ENCODE measurements around the gene RFX3.

Gene RFX3

GRCh38 chr9:3513265-3513818 is 12.5 kb downstream of the RFX3 start:
- DNase-seq (ENCODE audit: low read depth): no peak

GRCh38 chr9:3511551-3511950 is 14.2 kb downstream of the RFX3 start:
- DNase-seq (ENCODE audit: low read depth): no peak

DNA sequence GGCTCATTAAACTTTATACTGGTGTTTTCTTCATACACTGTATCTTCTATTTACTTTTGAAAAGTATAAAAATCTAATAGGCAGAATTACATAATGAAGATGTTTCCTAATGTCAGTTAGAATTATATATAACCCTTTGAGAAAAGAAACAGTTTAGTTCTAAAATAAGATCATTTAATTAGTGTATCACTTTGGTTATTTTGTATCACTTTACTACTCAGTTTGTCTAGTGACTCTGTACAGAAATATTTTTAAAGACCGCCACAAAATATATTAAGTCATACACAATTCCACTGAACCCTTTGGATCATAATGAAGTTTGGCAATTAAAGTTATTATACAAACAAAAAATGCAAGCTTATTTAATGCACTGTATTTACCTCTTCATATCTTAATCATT is 15.0 kb downstream of the RFX3 start:
- no peak for DNase-seq (ENCODE audit: low read depth)

- no peak for DNase-seq (ENCODE audit: low read depth)
Measured at GRCh38 chr9:3509926-3510325, 15.9 kb downstream of the RFX3 start.

DNA sequence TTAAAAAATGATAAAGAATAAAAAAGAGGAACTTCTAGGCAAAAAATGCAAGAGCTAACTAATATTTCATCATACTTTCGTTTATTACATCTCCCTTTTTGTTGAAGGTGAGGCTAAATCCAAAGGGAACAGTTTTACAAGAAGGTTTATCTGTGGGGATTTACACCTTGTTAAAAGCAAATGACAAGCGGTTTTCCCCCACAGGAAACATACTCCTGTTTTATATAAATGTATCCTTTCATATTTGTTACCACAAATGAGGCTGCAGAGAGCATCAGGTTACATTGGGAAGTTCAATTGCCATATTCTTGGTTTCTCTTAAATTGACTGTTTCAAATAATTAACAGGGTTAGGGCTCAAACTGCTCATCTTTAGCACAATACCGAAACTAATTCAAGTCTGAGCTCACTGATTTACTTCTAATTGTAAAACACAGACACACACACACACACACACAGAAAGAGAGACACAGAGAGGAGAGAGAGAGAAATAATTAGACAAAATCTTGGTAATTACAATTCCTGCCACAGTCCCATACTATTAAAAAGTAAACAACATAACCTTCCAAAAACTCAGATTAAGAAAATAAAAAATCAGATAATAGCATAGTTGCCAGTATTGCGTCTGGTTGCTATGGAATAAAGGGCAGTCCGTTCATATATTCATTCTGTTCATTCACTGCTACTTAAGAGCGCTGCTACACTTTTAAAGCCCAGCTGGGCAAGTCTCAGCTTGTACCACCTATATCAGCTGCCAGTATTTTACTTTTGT is 17.1 kb downstream of the RFX3 start:
- peak; percentile 18 for DNase-seq (ENCODE audit: low read depth)

DNA sequence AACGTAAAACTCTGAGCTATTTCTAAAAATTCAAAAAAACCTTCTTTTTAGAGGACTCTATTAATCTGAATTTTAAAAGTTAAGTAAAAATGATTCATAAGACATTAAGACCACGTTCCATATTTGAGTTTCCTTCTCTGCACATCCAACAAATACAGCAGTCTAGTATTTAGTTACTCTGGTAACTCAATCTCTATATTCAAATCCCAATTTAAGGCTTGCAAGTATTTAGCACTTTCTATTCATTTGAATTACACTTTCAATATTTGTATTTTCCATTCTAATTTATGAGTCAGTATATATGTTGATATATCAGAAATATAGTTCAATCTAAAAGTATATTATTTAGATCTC is 17.7 kb downstream of the RFX3 start:
- no peak for DNase-seq (ENCODE audit: low read depth)

- DNase-seq (ENCODE audit: low read depth): peak; percentile 18
Measured at GRCh38 chr9:3507395-3508077, 18.3 kb downstream of the RFX3 start.

DNA sequence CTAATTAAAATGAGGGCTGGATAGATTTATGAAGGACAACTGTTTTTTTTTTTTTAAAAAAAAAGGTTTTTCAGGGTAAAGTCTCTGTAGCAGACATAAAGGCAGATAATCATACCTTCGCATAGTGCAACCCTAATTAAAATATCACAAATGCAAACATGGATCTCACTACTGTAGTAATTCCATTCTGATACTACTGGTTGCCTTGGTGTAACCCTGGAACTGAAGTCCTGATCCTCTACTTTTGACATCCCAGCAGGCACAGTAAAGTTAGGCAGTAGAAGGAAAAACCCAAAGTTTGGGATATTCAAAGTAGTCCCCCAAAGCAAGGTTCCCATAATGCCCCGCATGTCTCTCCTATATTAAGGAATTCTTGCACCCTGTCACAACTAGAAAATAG is 19.6 kb downstream of the RFX3 start:
- no peak for DNase-seq (ENCODE audit: low read depth)

DNA sequence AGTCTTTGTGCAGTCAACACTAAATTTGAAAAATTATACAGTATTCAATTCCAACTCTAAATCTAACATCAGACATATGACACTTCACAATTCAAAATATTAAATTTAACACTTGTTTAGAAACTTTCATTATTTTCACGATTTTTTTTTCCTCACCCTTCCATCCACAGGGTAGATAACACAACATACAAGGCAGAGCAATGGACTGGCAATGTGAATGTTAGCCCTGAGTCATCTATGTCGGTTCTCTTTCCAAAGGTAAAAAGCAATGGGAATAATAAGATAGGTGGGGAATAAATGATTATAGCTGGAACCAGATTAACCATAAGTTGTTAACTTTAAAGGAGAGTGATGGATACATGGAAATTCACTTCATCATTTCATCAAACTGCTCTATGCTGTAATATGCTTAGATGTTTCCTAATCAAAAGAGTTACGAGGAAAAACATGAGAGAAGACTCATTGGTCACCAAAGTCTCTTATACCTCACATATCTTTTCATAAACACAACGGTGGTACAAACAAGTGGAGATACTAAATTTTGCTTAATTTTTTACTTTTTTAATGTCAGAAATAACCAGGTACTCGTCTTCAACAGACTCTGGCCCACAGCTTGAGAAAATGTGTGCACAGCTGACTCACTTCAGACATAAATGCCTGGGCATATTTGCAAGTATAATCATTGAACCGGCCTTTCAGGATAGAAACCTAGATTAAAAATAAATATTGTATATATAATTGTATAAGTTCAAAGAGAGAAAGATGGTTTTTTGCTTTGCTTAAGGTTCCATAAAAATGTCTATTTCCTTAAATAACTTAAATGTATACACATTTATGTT is 23.0 kb downstream of the RFX3 start:
- DNase-seq (ENCODE audit: low read depth): peak; percentile 12

GRCh38 chr9:3500044-3500443 is 25.8 kb downstream of the RFX3 start:
- no peak for DNase-seq (ENCODE audit: low read depth)

DNA sequence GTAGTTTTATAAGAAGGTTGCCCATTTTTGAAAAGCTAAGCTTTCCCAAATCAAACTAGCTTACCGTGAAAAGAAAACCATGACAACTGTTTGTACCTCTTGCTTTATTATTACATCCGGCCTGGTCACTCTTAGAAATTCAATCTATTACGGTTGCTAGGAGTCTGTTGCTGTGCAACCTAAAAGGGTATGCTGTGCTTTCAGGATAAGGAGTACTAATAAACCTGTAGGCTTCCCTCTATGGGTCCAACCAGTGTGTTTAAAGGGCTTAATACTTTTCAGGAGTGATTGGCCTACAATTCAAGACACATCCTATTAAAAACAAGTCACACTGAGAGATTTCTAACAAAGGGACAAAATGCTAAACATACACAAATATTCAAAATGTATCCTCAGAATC is 27.1 kb downstream of the RFX3 start:
- peak; percentile 39 for DNase-seq (ENCODE audit: low read depth)

DNA sequence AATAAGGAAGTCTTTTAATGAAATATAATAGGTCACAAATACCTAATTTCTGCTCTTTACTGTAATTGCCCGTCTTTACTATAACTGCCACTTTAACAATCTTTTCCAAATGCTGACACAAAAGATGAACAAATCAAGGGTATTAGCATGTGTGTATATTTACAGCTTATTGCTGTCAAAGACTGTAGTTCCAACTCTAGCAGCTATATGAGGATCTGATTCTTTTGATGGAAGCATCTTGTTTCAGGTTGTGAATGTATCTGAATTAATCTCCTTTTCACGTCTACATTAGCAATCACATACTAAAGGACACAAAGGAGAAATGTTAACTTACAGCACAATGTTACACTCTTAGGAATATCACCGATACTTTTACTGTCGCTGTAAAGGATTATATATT is 27.9 kb downstream of the RFX3 start:
- no peak for DNase-seq (ENCODE audit: low read depth)

DNA sequence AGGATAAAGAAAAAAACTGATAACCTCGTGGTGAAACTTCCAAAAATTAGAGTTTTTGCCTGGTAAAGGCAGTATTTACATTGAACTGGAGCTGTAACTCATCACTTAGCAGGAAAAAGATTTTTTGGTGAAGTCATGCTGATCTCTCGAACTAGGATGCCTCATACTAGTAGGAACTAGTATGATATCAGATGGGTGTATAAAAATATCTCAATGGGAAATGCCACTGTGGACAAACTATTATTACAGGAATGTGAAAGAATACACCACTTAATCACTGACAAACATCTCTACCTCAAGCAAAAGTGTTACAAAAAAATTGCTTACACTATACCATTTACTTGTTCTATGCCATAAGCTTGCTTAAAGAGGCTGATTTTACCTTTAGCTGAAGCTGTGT is 28.4 kb downstream of the RFX3 start:
- DNase-seq (ENCODE audit: low read depth): peak; percentile 79

DNA sequence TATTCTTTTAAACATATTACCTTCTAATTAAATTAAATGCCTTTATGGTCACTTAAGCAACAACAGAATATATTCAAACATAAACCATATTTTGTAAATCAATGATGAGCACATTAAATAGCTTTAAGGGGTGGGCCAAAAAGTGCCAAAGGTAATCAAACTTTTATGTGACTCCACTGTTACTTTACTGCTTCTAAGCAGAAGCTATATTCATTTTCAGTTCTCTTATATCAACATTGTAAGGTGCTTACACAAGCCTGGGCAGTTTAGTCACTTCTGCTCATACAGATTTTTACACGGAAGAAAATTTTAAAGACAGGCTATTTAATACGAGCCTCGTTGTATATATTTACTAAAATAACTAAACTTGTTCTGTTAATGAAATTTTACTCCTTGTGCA is 29.9 kb downstream of the RFX3 start:
- no peak for DNase-seq (ENCODE audit: low read depth)

DNA sequence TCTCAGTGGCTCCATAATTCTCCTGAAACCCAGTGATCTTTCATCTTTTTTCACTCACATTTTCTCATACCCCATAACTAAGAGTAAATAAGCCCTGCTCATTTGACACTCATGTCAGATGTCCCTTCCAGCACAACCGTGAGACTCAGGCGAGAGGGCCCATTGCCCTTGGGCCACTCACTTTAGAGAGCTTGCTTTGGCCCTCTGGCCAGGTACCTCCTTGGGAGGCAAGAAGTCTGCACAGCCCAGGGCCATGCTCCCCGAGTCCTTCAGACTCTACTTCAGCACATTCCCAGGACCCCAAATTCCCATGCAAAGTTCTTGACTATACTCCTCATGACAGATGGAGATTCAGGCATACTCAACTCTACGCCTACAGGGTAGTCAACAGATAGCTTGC is 33.6 kb downstream of the RFX3 start:
- no peak for DNase-seq (ENCODE audit: low read depth)

DNA sequence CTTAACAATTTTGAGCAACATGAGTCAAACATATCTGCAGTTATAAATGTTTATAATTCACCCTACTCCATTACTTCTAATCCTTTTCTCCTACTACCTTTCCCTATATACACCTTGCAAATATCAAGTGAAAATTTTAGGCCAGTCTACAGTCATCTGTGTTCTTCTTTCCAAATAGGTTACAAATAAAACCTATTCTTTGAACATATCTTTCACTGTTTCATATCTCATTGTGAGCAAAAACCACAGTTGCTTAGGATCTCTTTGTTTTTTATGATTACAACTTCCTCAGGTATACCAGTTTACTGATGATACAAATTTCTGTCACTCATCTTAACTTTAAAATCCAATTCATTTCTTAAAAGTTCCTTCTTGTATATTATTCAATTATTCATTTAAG is 34.4 kb downstream of the RFX3 start:
- no peak for DNase-seq (ENCODE audit: low read depth)

DNA sequence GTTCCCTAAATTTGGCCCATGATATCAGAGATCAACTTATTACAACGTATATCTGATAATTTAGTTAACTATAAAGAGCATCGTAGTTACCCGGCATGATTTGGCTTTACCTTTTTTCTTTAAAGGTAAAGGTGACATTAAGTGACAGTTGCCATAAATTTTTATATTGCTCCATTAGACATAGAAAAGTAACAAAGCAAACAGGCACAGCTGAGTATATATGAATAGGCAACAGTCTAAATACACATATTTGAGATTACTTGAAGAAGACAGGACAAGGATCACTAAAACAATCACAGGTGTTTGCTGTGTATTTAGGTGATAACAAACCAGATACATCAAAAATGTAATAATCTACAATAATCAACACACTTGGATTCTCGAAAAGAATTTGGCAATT is 34.8 kb downstream of the RFX3 start:
- no peak for DNase-seq (ENCODE audit: low read depth)

DNA sequence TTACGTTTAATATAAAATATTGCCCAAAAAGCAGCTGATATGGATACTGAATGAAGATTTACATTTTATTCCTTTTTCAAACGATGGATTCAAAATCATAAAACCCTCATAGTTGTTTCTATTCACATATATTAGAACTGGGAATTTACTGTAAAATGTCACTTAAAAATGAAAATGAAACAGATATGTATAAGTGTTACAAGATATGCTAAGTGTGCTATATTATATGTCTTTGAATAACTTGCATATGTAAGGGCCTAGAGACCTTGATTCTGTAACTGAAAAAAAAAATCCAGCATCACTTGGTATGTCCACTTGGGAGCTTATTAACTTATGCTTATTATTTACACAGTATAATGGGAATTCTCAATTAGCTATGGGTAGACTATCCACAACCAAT is 43.2 kb downstream of the RFX3 start:
- DNase-seq (ENCODE audit: low read depth): no peak

- no peak for DNase-seq (ENCODE audit: low read depth)
Measured at GRCh38 chr9:3480353-3480655, 45.5 kb downstream of the RFX3 start.

GRCh38 chr9:3479514-3480352 is 46.1 kb downstream of the RFX3 start:
- DNase-seq (ENCODE audit: low read depth): no peak

GRCh38 chr9:3478549-3478953 is 47.2 kb downstream of the RFX3 start:
- peak; percentile 67 for DNase-seq (ENCODE audit: low read depth)

DNA sequence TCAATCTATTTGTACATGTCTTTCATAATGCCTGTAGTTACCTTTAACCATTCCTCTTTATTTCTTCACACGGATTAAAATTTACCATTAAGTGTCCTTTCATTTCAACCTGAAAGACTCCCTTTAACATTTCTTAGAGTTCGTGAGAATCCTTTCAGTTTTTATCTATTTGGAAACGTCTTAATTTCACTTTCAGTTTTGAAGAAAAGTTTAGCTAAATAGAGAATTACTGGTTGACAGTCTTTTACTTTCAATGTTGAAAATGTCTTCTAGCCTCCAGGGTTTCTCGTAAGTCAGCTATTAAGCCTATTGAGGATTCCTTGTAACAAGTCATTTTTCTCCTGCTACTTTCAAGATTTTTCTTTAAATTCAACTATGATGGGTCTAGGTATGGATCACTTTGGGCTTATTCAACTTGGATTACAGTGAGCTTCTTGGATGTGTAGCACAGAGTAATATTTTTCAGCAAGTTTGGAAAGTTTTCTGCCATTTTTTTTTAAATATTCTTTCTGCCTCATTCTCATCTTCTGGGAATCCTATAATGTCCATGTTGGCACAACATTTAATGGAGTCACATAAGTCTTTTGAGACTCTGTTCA is 48.5 kb downstream of the RFX3 start:
- no peak for DNase-seq (ENCODE audit: low read depth)

All from EH (cell line).